Stimulated activated effector memory CD8-positive, alpha-beta T cell treated with anti-CD3 and anti-CD28 coated beads, Interleukin-12 subunit alpha, Interleukin-12 subunit beta, amount 100 ng/mL, for 72 hours (primary cell): ENCODE data around the gene HBA1.
A peak's percentile ranks its signal among the peaks of the same experiment; 100 is the strongest.
"Not testable (repeated sequence)": the region's sequence is repeated elsewhere in the genome, so short reads cannot be mapped to it uniquely, and the experiment has no call there.

ENCODE experiments used
- ATAC-seq: fragments of 150-1000 bp; cut with Tn5 transposase; 2 replicates; pipeline ENCODE4 v1.10.0; 2021
- DNase-seq, 2 donors: peaks; one replicate each; pipeline ENCODE4 v3.0.0; 2021 to 2022; ENCODE audit warnings: low spot score in 2 of 2
- H3K27ac Mint-ChIP-seq: one replicate; pipeline ENCODE4 v1.8.0; 2022; ENCODE audit warnings: mild to moderate bottlenecking, mixed read lengths
- H3K36me3 Mint-ChIP-seq: one replicate; pipeline ENCODE4 v1.8.0; 2022; ENCODE audit warnings: mild to moderate bottlenecking, mixed read lengths
- H3K4me1 Mint-ChIP-seq: one replicate; pipeline ENCODE4 v1.8.0; 2022; ENCODE audit warnings: mixed read lengths
- H3K4me3 Mint-ChIP-seq: one replicate; pipeline ENCODE4 v1.8.0; 2022; ENCODE audit warnings: mild to moderate bottlenecking, mixed read lengths
- H3K9me3 Mint-ChIP-seq: one replicate; pipeline ENCODE4 v1.8.0; 2022; ENCODE audit warnings: mixed read lengths

The HBA1 gene

DNA sequence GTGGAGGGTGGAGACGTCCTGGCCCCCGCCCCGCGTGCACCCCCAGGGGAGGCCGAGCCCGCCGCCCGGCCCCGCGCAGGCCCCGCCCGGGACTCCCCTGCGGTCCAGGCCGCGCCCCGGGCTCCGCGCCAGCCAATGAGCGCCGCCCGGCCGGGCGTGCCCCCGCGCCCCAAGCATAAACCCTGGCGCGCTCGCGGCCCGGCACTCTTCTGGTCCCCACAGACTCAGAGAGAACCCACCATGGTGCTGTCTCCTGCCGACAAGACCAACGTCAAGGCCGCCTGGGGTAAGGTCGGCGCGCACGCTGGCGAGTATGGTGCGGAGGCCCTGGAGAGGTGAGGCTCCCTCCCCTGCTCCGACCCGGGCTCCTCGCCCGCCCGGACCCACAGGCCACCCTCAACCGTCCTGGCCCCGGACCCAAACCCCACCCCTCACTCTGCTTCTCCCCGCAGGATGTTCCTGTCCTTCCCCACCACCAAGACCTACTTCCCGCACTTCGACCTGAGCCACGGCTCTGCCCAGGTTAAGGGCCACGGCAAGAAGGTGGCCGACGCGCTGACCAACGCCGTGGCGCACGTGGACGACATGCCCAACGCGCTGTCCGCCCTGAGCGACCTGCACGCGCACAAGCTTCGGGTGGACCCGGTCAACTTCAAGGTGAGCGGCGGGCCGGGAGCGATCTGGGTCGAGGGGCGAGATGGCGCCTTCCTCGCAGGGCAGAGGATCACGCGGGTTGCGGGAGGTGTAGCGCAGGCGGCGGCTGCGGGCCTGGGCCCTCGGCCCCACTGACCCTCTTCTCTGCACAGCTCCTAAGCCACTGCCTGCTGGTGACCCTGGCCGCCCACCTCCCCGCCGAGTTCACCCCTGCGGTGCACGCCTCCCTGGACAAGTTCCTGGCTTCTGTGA lies at the start of gene HBA1:
HBA1 (plus strand) TSS at position 204 of the 906 bp plus-strand sequence; CDS start at position 241, 37 bp downstream.
- not testable (repeated sequence) for DNase-seq, H3K9me3 Mint-ChIP-seq, H3K4me1 Mint-ChIP-seq, H3K27ac Mint-ChIP-seq, H3K36me3 Mint-ChIP-seq
- peak; percentile 48 for ATAC-seq
- peak within 1 kb of the TSS; percentile 21 for H3K4me3 Mint-ChIP-seq

DNA sequence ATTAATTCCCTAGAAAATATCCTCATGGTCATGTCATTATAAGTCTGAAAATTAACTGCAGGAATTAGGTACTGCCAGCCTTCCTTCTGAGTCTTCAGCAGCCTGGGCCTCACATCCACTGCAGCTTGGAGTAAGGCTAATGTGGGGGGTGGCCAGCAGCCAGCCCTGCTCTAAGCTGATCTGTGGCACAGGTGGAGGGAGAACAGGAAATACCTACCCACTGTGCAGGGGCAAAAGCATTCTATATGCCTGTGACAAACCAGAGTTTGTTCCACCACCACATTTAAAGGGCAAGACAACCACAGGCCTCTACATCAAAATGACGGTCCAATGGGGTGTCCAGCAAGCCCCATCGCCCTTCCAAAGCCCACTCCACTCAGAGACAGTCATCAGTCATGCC lies 47.4 kb upstream of the HBA1 start:
- Mint-ChIP-seq H3K27ac (peak overlapping the region; percentile 5), H3K9me3 (no peaks in the 10 kb centered on the region), H3K36me3 (peaks cover 11% of the 10 kb centered on the region), H3K4me3 (no peak overlapping the region), H3K4me1 (peaks cover 53% of the 10 kb centered on the region)
- DNase-seq = no peak
- peak; percentile 16 for ATAC-seq

- peaks cover 47% of the 10 kb centered on the region for H3K4me1 Mint-ChIP-seq
- no peaks in the 10 kb centered on the region for H3K9me3 Mint-ChIP-seq
- peak overlapping the region; percentile 5 for H3K27ac Mint-ChIP-seq
- ATAC-seq (no peak), DNase-seq (no peak)
- no peak overlapping the region for H3K4me3 Mint-ChIP-seq
- peaks cover 13% of the 10 kb centered on the region for H3K36me3 Mint-ChIP-seq
Observed at GRCh38 chr16:130533-131173, 45.8 kb upstream of the HBA1 start.

GRCh38 chr16:132120-132519 lies 44.4 kb upstream of the HBA1 start:
- H3K36me3 Mint-ChIP-seq = peaks cover 22% of the 10 kb centered on the region
- H3K9me3 Mint-ChIP-seq = no peaks in the 10 kb centered on the region
- H3K27ac Mint-ChIP-seq = no peak overlapping the region
- peaks cover 50% of the 10 kb centered on the region for H3K4me1 Mint-ChIP-seq
- no peak overlapping the region for H3K4me3 Mint-ChIP-seq
- DNase-seq (no peak), ATAC-seq (no peak)

DNA sequence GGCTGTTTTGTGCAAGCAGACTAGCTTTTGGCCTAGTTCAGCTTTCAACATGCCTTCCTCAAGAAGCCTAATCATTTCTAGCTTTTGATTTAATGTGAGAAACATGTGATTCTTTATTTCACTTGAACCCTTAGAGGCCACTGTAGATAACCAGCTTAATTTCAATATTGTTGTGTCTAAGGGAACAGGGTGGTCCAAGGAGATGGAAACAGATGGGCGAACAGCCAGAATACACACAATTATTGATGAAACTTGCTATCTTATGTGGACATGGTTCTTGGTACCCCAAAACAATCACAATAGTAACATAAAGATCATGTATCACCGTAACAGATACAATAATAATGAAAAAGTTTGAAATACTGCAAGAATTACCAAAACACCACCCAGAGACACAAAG lies 42.8 kb upstream of the HBA1 start:
- Mint-ChIP-seq H3K27ac (peak overlapping the region; percentile 2), H3K36me3 (peaks cover 32% of the 10 kb centered on the region), H3K4me3 (no peak overlapping the region), H3K4me1 (peaks cover 51% of the 10 kb centered on the region), H3K9me3 (no peaks in the 10 kb centered on the region)
- DNase-seq = no peak
- no peak for ATAC-seq

DNA sequence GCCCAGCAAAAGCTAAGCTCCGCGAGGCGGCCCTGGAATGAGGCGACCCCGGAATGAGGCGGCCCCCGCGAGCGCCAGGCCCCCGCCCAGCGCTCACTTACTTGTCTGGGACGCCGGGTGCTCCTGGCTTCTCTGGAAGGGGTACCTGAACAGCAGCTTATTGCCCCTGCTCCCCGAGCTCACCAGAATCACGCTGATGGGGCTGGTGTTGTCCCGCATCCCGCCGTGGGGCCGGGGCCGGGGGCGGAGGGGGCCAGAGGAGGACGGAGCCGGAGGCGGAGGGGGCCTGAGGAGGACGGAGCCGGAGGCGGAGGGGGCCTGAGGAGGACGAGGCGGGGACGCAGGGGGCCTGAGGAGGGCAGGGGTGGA lies 38.4 kb upstream of the HBA1 start:
- no peaks in the 10 kb centered on the region for H3K9me3 Mint-ChIP-seq
- H3K27ac Mint-ChIP-seq = peak overlapping the region; percentile 94
- H3K4me3 Mint-ChIP-seq = peak overlapping the region; percentile 88
- peaks cover 27% of the 10 kb centered on the region for H3K4me1 Mint-ChIP-seq
- ATAC-seq = peak; percentile 48
- H3K36me3 Mint-ChIP-seq = peaks cover 35% of the 10 kb centered on the region
- DNase-seq = peak; percentile 26 to 72

- no peak overlapping the region for H3K27ac Mint-ChIP-seq
- H3K36me3 Mint-ChIP-seq = peaks cover 26% of the 10 kb centered on the region
- H3K4me1 Mint-ChIP-seq = peaks cover 12% of the 10 kb centered on the region
- no peaks in the 10 kb centered on the region for H3K9me3 Mint-ChIP-seq
- H3K4me3 Mint-ChIP-seq = peak overlapping the region; percentile 88
- ATAC-seq (no peak), DNase-seq (no peak)
Observed at GRCh38 chr16:140175-140857, 36.2 kb upstream of the HBA1 start.

DNA sequence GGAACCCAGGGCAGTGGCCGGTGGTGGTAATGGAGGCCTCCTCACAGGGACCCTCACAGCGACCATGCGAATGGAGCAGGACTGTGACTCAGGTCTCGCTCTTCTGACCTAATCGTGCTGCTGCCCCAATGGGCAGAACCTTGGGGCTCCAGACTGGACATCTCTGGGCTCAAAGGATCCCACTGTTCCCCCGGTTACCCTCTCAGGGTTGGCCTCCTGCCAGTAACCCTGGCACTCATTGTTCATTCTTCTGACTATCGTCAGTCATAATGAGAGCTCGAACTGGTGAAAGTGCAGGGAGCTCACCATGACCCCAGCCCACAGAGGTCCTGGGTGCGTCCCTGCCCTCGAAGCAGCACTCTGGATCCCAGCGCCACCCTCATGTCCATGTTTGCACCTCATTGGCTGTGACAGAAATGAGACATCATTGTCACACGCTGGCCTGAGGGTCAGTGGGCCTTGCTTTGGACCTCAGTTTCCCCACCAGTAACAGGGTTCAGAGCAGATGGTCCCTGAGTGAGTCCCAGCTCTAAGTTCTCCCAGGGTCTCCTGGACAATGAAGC lies 34.0 kb upstream of the HBA1 start:
- H3K27ac Mint-ChIP-seq = no peak overlapping the region
- peaks cover 6% of the 10 kb centered on the region for H3K4me1 Mint-ChIP-seq
- no peak for ATAC-seq
- H3K4me3 Mint-ChIP-seq = no peak overlapping the region
- H3K9me3 Mint-ChIP-seq = no peaks in the 10 kb centered on the region
- DNase-seq = no peak
- peaks cover 13% of the 10 kb centered on the region for H3K36me3 Mint-ChIP-seq

GRCh38 chr16:143047-143446 lies 33.4 kb upstream of the HBA1 start:
- ATAC-seq (no peak), DNase-seq (no peak)
- H3K36me3 Mint-ChIP-seq = peaks cover 10% of the 10 kb centered on the region
- no peak overlapping the region for H3K27ac Mint-ChIP-seq
- no peaks in the 10 kb centered on the region for H3K9me3 Mint-ChIP-seq
- peaks cover 6% of the 10 kb centered on the region for H3K4me1 Mint-ChIP-seq
- H3K4me3 Mint-ChIP-seq = no peak overlapping the region

- H3K4me1 Mint-ChIP-seq = peaks cover 6% of the 10 kb centered on the region
- H3K27ac Mint-ChIP-seq = no peak overlapping the region
- peaks cover 6% of the 10 kb centered on the region for H3K36me3 Mint-ChIP-seq
- ATAC-seq = no peak
- H3K4me3 Mint-ChIP-seq = no peak overlapping the region
- DNase-seq = no peak
- H3K9me3 Mint-ChIP-seq = no peaks in the 10 kb centered on the region
Observed at GRCh38 chr16:143456-143855, 33.0 kb upstream of the HBA1 start.

GRCh38 chr16:144797-145252 lies 31.7 kb upstream of the HBA1 start:
- Mint-ChIP-seq H3K27ac (no peak overlapping the region), H3K36me3 (no peaks in the 10 kb centered on the region), H3K4me3 (no peak overlapping the region), H3K9me3 (no peaks in the 10 kb centered on the region), H3K4me1 (no peaks in the 10 kb centered on the region)
- ATAC-seq (no peak), DNase-seq (no peak)

GRCh38 chr16:146646-147045 lies 29.8 kb upstream of the HBA1 start:
- Mint-ChIP-seq H3K9me3 (no peaks in the 10 kb centered on the region), H3K4me3 (no peak overlapping the region)

DNA sequence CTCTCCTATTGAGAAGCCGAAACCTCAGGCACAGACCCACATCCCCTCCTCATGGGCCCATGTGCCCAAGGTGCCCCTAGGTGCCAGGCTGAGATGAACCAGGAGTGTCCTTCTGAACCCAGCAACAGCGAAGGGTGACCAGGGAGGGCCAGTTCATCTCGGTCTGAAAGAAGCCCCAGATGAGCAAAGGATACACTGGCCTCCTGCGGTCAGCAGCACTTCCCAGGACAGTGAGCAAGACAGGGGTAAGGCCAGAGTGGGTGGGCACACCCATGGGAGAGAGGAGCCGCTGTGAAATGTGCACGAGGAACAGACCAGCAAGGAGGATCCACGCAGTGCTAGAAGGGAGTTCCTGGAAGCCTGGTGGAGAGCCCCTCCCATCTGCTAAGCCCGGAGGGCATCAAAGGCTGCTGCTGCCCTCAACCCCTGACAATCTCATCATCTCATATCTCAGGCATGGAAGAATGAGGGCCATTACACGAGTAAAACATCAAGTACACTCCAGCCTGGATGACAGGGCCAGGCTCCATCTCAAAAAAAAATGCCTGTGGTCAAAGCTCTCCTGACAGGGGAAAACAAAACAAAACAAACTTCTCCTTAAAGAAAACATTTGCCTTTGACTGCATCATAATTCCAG lies 27.3 kb upstream of the HBA1 start:
- Mint-ChIP-seq H3K27ac (no peak overlapping the region), H3K4me1 (no peaks in the 10 kb centered on the region), H3K36me3 (no peaks in the 10 kb centered on the region), H3K4me3 (no peak overlapping the region), H3K9me3 (no peaks in the 10 kb centered on the region)
- no peak for ATAC-seq
- DNase-seq = no peak

More at GRCh38 chr16:146646-147045, 29.8 kb upstream of the HBA1 start:
- ATAC-seq = no peak
- Mint-ChIP-seq H3K4me1 (no peaks in the 10 kb centered on the region), H3K27ac (no peak overlapping the region), H3K36me3 (no peaks in the 10 kb centered on the region)
- no peak for DNase-seq

GRCh38 chr16:152141-153128 lies 24.0 kb upstream of the HBA1 start, which contains the start of gene HBZ:
HBZ (plus strand) TSS chr16:152644; CDS start chr16:152910, 266 bp downstream.
- Mint-ChIP-seq H3K27ac (no peak within 1 kb of the TSS), H3K36me3 (no peaks in the 10 kb centered on the region), H3K9me3 (no peaks in the 10 kb centered on the region), H3K4me3 (peak within 1 kb of the TSS; percentile 30), H3K4me1 (peaks cover 8% of the 10 kb centered on the region)
- ATAC-seq = no peak
- DNase-seq = no peak
